ENCODE measurements around the gene COL4A3.

COL4A3 gene

DNA sequence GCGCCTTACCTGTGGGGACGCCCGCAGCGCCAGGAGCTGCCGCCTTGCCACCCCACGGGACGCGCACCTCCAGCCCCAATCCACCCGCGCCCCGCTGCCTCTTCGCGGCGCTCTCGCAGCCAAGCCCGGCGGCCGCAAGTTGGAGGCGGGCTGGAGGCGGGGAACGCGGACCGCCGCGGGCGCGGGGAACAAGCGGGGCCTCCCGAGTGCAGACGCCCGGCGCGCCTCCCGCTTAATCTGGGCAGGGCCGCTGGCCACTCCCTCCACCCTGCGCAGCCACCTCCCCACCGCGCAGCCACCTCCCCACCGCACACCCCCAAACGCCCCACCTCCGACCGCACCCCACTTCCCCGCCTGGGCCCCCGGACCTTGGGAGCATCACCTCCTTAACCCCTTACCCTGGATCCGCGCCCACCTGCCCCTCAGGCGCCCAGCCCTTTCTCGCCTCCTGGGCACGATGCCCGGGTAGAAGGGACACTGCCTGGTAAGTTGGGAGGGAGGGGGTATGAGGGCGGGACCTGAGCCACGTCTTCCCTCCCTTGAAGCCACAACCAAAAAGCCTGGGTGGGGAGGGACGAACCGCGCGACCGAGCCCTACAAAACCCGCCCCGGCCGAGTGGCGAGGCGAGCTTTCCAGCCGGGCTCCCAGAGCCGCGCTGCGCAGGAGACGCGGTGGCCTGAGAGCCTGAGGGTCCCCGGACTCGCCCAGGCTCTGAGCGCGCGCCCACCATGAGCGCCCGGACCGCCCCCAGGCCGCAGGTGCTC is at the start of gene COL4A3, which contains the start of gene COL4A4:
TSS of gene COL4A3 (plus strand) at position 627 of the 765 bp plus-strand sequence. CDS start at position 730, 103 bp downstream.
TSS of gene COL4A4 (minus strand) at position 208 of the 765 bp plus-strand sequence. CDS start 16,722 bp downstream, outside the sequence.
- DNase-seq = peak; percentile 17

GRCh38 chr2:227115761-227116160 is 48.7 kb upstream of the COL4A3 start:
- no peak for DNase-seq

GRCh38 chr2:227117027-227117426 is 47.4 kb upstream of the COL4A3 start:
- no peak for DNase-seq

GRCh38 chr2:227117852-227118251 is 46.6 kb upstream of the COL4A3 start:
- DNase-seq = no peak

DNA sequence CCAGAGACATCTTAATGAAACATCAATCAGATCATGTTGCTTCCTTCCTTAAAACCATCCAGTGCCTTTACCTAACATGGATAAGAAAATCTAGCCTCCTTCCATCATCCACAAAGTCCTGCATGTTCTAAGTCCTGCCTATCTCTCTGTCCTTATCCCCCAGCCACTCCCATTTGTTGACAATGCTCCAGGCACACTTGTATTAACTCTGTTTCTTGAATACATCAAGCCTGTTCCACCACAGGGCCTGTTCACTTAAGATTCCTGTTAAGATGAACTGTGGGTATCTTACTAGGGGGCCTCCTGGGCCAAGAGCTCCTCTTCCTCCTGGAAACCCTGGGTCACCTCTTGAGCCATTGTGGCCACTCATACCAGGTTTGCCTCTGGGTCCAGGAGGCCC is 46.1 kb upstream of the COL4A3 start:
- no peak for DNase-seq

GRCh38 chr2:227123697-227124096 is 40.7 kb upstream of the COL4A3 start:
- no peak for DNase-seq

- DNase-seq = no peak
Observed at GRCh38 chr2:227124811-227125210, 39.6 kb upstream of the COL4A3 start.

DNA sequence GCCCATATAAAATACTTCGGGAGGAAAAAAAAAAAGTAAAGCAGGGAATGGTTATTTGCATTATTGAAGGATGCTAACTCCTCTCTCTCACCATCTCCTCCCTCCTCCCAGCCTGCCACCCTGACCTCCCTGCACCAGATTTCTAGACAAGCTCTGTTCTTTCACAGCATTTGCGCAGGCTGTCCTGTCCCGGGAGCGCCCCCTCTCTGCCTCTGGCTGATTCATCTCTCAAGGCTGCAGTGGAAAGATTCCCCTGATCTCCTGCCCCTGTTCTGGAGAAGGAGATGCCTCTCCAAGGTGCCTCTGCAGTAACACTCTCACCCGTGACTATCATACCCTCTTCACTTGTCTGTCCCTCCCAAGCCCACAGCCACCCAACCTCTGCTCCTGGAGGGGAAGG is 38.9 kb upstream of the COL4A3 start:
- no peak for DNase-seq

DNA sequence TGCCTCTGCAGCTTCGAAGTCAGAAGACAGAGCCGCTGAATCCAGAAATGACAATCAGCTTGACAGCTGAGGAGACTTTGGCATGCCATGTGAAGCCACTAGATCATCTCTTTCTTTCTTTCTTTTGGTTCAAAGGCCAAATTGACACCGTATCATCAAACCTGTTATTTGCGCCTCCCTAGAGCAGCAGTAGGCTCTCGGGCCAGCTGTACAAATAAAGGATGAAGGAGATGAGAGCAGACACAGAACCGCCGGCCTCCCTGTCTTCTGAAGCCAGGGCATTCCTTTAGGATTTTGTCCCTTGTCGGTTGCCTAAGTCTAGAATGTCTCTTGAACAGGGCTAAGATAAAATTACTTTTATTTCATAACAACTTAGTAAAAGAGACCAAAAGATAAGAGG is 37.2 kb upstream of the COL4A3 start:
- no peak for DNase-seq

- DNase-seq = no peak
Observed at GRCh38 chr2:227130636-227131035, 33.8 kb upstream of the COL4A3 start.

- DNase-seq = no peak
Observed at GRCh38 chr2:227132986-227133385, 31.4 kb upstream of the COL4A3 start.

- no peak for DNase-seq
Observed at GRCh38 chr2:227134591-227134990, 29.8 kb upstream of the COL4A3 start.

- no peak for DNase-seq
Observed at GRCh38 chr2:227141301-227141700, 23.1 kb upstream of the COL4A3 start.

GRCh38 chr2:227143895-227144294 is 20.5 kb upstream of the COL4A3 start:
- DNase-seq = no peak

DNA sequence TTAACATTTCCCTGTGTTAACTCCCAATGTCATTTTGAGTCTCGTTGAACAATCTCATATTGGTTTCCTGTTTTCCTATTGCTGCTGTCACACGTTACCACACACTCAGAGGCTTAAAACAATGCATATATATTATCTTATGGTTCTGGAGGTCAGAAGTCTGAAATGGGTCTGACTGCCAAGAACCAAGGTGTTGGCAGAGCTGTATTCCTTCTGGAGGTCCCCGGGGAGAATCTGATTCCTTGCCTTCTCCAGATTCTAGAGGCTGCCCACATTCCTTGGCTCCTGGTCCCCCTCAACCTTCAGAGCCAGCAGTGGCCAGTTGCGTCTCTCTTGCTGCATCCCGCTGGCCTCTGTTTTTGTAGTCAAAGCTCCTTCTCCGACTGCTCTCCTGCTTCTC is 18.0 kb upstream of the COL4A3 start:
- DNase-seq = no peak

- no peak for DNase-seq
Observed at GRCh38 chr2:227147023-227147422, 17.4 kb upstream of the COL4A3 start.

GRCh38 chr2:227148106-227148505 is 16.3 kb upstream of the COL4A3 start:
- no peak for DNase-seq

DNA sequence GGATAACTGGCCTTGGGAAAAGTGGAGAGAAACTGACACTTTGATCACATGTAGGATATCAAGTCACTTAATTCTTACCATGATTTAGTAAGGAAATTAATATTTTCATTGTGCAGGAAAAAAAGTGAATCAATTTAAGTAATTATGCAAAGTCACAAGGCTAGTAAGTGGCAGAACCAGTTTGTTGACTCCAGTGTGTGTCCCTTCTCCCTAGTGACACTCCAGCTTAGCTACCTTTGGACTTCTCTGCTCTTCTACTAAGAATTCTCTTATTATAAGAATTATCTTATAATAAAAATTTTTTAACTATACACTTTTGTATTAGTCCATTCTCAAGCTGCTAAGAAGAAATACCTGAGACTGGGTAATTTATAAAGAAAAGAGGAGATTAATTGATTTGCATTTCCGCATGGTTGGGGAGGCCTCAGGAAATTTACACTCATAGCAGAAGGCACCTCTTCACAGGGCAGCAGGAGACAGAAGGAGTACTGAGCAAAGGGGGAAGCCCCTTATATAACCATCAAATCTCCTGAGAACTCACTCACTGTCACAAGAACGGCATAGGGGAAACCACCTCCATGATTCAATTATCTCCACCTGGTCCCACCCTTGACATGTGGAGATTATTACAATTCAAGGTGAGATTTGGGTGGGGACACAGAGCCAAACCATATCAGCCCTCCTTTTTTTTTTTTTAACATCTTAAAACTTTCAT is 14.0 kb upstream of the COL4A3 start:
- no peak for DNase-seq

DNA sequence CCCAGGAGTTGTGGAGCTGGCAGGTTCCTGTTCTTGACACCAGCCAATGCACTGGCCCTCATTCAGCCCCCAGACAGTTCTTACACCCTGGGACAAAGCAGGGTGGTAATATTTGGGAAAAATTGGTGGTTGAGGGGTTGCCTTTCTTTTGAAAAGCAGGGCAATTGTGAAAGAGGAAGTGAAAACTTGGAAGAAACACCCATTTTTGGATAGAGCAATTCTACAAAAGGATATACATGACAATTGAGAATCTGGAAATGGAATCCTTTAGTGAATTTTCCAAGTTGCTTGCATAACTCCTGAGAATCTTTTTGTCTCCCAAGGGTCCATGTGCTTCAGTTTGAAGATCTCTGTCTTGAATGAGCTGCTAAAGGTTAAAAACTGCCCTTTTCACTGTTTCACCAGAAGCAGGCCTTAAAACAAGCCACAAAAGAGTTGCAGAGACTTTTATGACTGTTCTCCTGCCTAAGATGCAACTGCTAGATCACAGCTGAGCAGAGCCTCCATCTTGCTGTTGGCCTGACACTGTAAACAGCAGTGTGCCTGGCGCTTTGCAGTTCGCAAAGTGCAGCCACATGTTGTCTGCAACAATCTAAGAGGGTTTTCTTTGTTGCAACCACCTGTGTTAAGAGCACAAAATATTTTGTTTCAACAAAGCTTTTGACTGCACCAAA is 12.2 kb upstream of the COL4A3 start:
- no peak for DNase-seq

GRCh38 chr2:227153307-227153706 is 11.1 kb upstream of the COL4A3 start:
- no peak for DNase-seq

GRCh38 chr2:227153758-227154486 is 10.5 kb upstream of the COL4A3 start:
- no peak for DNase-seq

GRCh38 chr2:227154986-227155774 is 9.2 kb upstream of the COL4A3 start:
- no peak for DNase-seq

Data from CD4-positive, alpha-beta T cell treated with Interleukin-15 for 1 hour (primary cell).